ENCODE results near the gene SUPT20H.

The SUPT20H gene

GRCh38 chr13:37009692-37010091, 49.8 kb downstream of the SUPT20H start:
- in situ Hi-C loops (cut with MboI; ENCODE audit: low sequenced_read_pairs): no loop called here

- in situ Hi-C loops (cut with MboI; ENCODE audit: low sequenced_read_pairs): no loop called here
Measured at GRCh38 chr13:37001921-37002250, 57.6 kb downstream of the SUPT20H start.

- in situ Hi-C loops (cut with MboI; ENCODE audit: low sequenced_read_pairs): loop anchor here (25.0 kb wide), 1 partner anchor 662 kb away; the partner anchor contains the start of gene SPART
Measured at GRCh38 chr13:36999054-36999714, 60.3 kb downstream of the SUPT20H start, which contains the start of gene ALG5. ALG5 (minus strand) TSS chr13:36999340; CDS start chr13:36999300, 40 bp downstream.

GRCh38 chr13:36998624-36999041, 60.9 kb downstream of the SUPT20H start:
- in situ Hi-C loops (cut with MboI; ENCODE audit: low sequenced_read_pairs): loop anchor here (25.0 kb wide), 1 partner anchor 661 kb away; the partner anchor contains the start of gene SPART

GRCh38 chr13:36997716-36998427, 61.6 kb downstream of the SUPT20H start:
- in situ Hi-C loops (cut with MboI; ENCODE audit: low sequenced_read_pairs): loop anchor here (25.0 kb wide), 1 partner anchor 661 kb away; the partner anchor contains the start of gene SPART

GRCh38 chr13:36992362-36992761, 67.1 kb downstream of the SUPT20H start:
- in situ Hi-C loops (cut with MboI; ENCODE audit: low sequenced_read_pairs): loop anchor here (25.0 kb wide), 1 partner anchor 655 kb away; the partner anchor contains the start of gene SPART

GRCh38 chr13:36986462-36987240, 72.8 kb downstream of the SUPT20H start:
- in situ Hi-C loops (cut with MboI; ENCODE audit: low sequenced_read_pairs): loop anchor here (25.0 kb wide), 1 partner anchor 649 kb away; the partner anchor contains the start of gene SPART

GRCh38 chr13:36981156-36981743, 78.2 kb downstream of the SUPT20H start:
- in situ Hi-C loops (cut with MboI; ENCODE audit: low sequenced_read_pairs): loop anchor here (25.0 kb wide), 1 partner anchor 644 kb away; the partner anchor contains the start of gene SPART

GRCh38 chr13:36979361-36980050, 80.0 kb downstream of the SUPT20H start:
- in situ Hi-C loops (cut with MboI; ENCODE audit: low sequenced_read_pairs): loop anchor here (25.0 kb wide), 1 partner anchor 642 kb away; the partner anchor contains the start of gene SPART

GRCh38 chr13:36975172-36975571, 84.3 kb downstream of the SUPT20H start:
- in situ Hi-C loops (cut with MboI; ENCODE audit: low sequenced_read_pairs): loop anchor here (25.0 kb wide), 1 partner anchor 638 kb away; the partner anchor contains the start of gene SPART

- in situ Hi-C loops (cut with MboI; ENCODE audit: low sequenced_read_pairs): no loop called here
Measured at GRCh38 chr13:36973621-36974295, 85.7 kb downstream of the SUPT20H start.

- in situ Hi-C loops (cut with MboI; ENCODE audit: low sequenced_read_pairs): no loop called here
Measured at GRCh38 chr13:36973009-36973408, 86.5 kb downstream of the SUPT20H start.

- in situ Hi-C loops (cut with MboI; ENCODE audit: low sequenced_read_pairs): no loop called here
Measured at GRCh38 chr13:36966404-36966803, 93.1 kb downstream of the SUPT20H start.

- in situ Hi-C loops (cut with MboI; ENCODE audit: low sequenced_read_pairs): no loop called here
Measured at GRCh38 chr13:36965767-36966166, 93.7 kb downstream of the SUPT20H start.

- in situ Hi-C loops (cut with MboI; ENCODE audit: low sequenced_read_pairs): no loop called here
Measured at GRCh38 chr13:36959456-36960116, 99.9 kb downstream of the SUPT20H start.
